Astrocyte (in vitro differentiated cells and primary cell): ENCODE results near the gene LRRC4C. TPM values are rescaled to one million over a fixed set of nuclear protein-coding genes. Genes with fewer than 3 reads are reported as not detected.

Experiments
- DNase-seq: peaks from one replicate; pipeline ENCODE4 v3.0.0-alpha.2; 2010; ENCODE audit warnings: low read depth
- FAIRE-seq: peaks from 2 replicates; lab custom pipeline; 2011; peaks lifted over from hg19 to GRCh38; lab: Jason Lieb, UNC
- H2AFZ ChIP-seq: 2 replicates; pipeline ENCODE4 v1.6.0; 2012; ENCODE audit warnings: low read depth, low read length, inconsistent platforms
- H3K27ac ChIP-seq: 2 replicates; pipeline ENCODE4 v1.5.1; 2011; ENCODE audit warnings: low read depth, low read length, inconsistent platforms
- H3K27me3 ChIP-seq: 2 replicates; pipeline ENCODE4 v1.6.0; 2011; ENCODE audit warnings: low read length, inconsistent platforms; ENCODE audit not compliant: insufficient read depth
- H3K36me3 ChIP-seq: 2 replicates; pipeline ENCODE4 v1.5.1; 2011; ENCODE audit warnings: low read length, inconsistent platforms; ENCODE audit not compliant: insufficient read depth
- H3K4me1 ChIP-seq: 2 replicates; pipeline ENCODE4 v1.5.1; 2011; ENCODE audit warnings: low read length, inconsistent platforms; ENCODE audit not compliant: insufficient read depth
- H3K4me2 ChIP-seq: 2 replicates; pipeline ENCODE4 v1.6.0; 2012; ENCODE audit warnings: low read length, inconsistent platforms
- H3K4me3 ChIP-seq: 2 replicates; pipeline ENCODE4 v1.5.1; 2011; ENCODE audit warnings: low read depth, mild to moderate bottlenecking, low read length, inconsistent platforms; ENCODE audit not compliant: insufficient read depth
- H3K79me2 ChIP-seq: 2 replicates; pipeline ENCODE4 v1.6.0; 2012; ENCODE audit warnings: mild to moderate bottlenecking, low read length, inconsistent platforms; ENCODE audit not compliant: insufficient read depth
- H3K9ac ChIP-seq: 2 replicates; pipeline ENCODE4 v1.6.0; 2012; ENCODE audit warnings: mild to moderate bottlenecking, low read length, inconsistent platforms
- H3K9me3 ChIP-seq: 2 replicates; pipeline ENCODE4 v1.5.1; 2012; ENCODE audit warnings: low read depth, mild to moderate bottlenecking, low read length, inconsistent platforms; ENCODE audit not compliant: insufficient read depth
- H4K20me1 ChIP-seq: 2 replicates; pipeline ENCODE4 v1.6.0; 2012; ENCODE audit warnings: low read length, inconsistent platforms; ENCODE audit not compliant: insufficient read depth
- H3K27ac Mint-ChIP-seq: one replicate; pipeline ENCODE4 v1.8.0; 2021; ENCODE audit warnings: mild to moderate bottlenecking, mixed read lengths; ENCODE audit not compliant: unreplicated experiment
- H3K27me3 Mint-ChIP-seq: one replicate; pipeline ENCODE4 v1.8.0; 2021; ENCODE audit warnings: low read depth, mixed read lengths; ENCODE audit not compliant: unreplicated experiment
- H3K36me3 Mint-ChIP-seq: one replicate; pipeline ENCODE4 v1.8.0; 2021; ENCODE audit warnings: low read depth, mixed read lengths; ENCODE audit not compliant: unreplicated experiment
- H3K4me1 Mint-ChIP-seq: one replicate; pipeline ENCODE4 v1.8.0; 2021; ENCODE audit warnings: low read depth, mixed read lengths; ENCODE audit not compliant: unreplicated experiment
- H3K4me3 Mint-ChIP-seq: one replicate; pipeline ENCODE4 v1.8.0; 2021; ENCODE audit warnings: mild to moderate bottlenecking, moderate library complexity, mixed read lengths; ENCODE audit not compliant: unreplicated experiment
- H3K9me3 Mint-ChIP-seq: one replicate; pipeline ENCODE4 v1.8.0; 2021; ENCODE audit warnings: mild to moderate bottlenecking, mixed read lengths; ENCODE audit not compliant: unreplicated experiment
- CTCF ChIP-seq: IDR thresholded peaks from 2 replicates; pipeline ENCODE4 v1.5.1; 2011; ENCODE audit warnings: low read depth, mild to moderate bottlenecking, inconsistent platforms, low read length, moderate library complexity; ENCODE audit not compliant: insufficient read depth
- EZH2 ChIP-seq: IDR thresholded peaks from 2 replicates; pipeline ENCODE4 v1.6.1; 2012; ENCODE audit warnings: mild to moderate bottlenecking, low read length, inconsistent platforms; ENCODE audit not compliant: insufficient read depth
- total RNA-seq: library from RNA; stranded (reverse); gene quantifications from 2 replicates; pipeline ENCODE4 v1.2.1, GENCODE V29; 2021

LRRC4C gene
- total RNA-seq, 1 donor from 2014 or later, result 9.0 TPM

GRCh38 chr11:40099426-40100161 is 1359.9 kb downstream of the LRRC4C start:
- no peaks in the 10 kb centered on the region for H3K4me1 ChIP-seq
- FAIRE-seq (no peak), DNase-seq (no peak)
- no peak overlapping the region for H3K4me2 ChIP-seq
- no peak overlapping the region for H3K9ac ChIP-seq
- Mint-ChIP-seq H3K36me3 (no peaks in the 10 kb centered on the region), H3K9me3 (peaks cover 4% of the 10 kb centered on the region), H3K4me3 (no peak overlapping the region), H3K27ac (no peak overlapping the region), H3K4me1 (no peaks in the 10 kb centered on the region), H3K27me3 (no peaks in the 10 kb centered on the region)
- H3K79me2 ChIP-seq, result no peaks in the 10 kb centered on the region
- H3K36me3 ChIP-seq, result no peaks in the 10 kb centered on the region
- no peaks in the 10 kb centered on the region for H3K27me3 ChIP-seq
- H2AFZ ChIP-seq, result no peak overlapping the region
- H3K4me3 ChIP-seq, result no peak overlapping the region
- H3K27ac ChIP-seq, result no peak overlapping the region
- H4K20me1 ChIP-seq, result no peaks in the 10 kb centered on the region
- TF ChIP-seq EZH2, result no peak
- TF ChIP-seq CTCF, result no peak
- H3K9me3 ChIP-seq, result no peaks in the 10 kb centered on the region

GRCh38 chr11:40095446-40095845 is 1364.0 kb downstream of the LRRC4C start:
- FAIRE-seq, result no peak

More at GRCh38 chr11:40095446-40095845, 1364.0 kb downstream of the LRRC4C start:
- H3K9me3 ChIP-seq, result no peaks in the 10 kb centered on the region
- no peaks in the 10 kb centered on the region for H3K79me2 ChIP-seq
- Mint-ChIP-seq H3K4me3 (no peak overlapping the region), H3K4me1 (no peaks in the 10 kb centered on the region), H3K9me3 (no peaks in the 10 kb centered on the region), H3K27me3 (no peaks in the 10 kb centered on the region), H3K27ac (no peak overlapping the region), H3K36me3 (no peaks in the 10 kb centered on the region)
- no peak overlapping the region for H3K9ac ChIP-seq
- no peak overlapping the region for H3K27ac ChIP-seq
- H3K4me3 ChIP-seq, result no peak overlapping the region
- no peak overlapping the region for H2AFZ ChIP-seq
- TF ChIP-seq CTCF (no peak), EZH2 (no peak)
- no peaks in the 10 kb centered on the region for H3K27me3 ChIP-seq
- no peak for DNase-seq
- no peaks in the 10 kb centered on the region for H3K4me1 ChIP-seq
- no peaks in the 10 kb centered on the region for H4K20me1 ChIP-seq
- no peak overlapping the region for H3K4me2 ChIP-seq
- H3K36me3 ChIP-seq, result no peaks in the 10 kb centered on the region
